ENCODE data around the gene NUP50. TPM values are rescaled to one million over a fixed set of nuclear protein-coding genes. Genes with fewer than 3 reads are reported as not detected.

NUP50 gene
- total RNA-seq, 1 donor = 41.9 TPM

- TF ChIP-seq, protein P1, sequence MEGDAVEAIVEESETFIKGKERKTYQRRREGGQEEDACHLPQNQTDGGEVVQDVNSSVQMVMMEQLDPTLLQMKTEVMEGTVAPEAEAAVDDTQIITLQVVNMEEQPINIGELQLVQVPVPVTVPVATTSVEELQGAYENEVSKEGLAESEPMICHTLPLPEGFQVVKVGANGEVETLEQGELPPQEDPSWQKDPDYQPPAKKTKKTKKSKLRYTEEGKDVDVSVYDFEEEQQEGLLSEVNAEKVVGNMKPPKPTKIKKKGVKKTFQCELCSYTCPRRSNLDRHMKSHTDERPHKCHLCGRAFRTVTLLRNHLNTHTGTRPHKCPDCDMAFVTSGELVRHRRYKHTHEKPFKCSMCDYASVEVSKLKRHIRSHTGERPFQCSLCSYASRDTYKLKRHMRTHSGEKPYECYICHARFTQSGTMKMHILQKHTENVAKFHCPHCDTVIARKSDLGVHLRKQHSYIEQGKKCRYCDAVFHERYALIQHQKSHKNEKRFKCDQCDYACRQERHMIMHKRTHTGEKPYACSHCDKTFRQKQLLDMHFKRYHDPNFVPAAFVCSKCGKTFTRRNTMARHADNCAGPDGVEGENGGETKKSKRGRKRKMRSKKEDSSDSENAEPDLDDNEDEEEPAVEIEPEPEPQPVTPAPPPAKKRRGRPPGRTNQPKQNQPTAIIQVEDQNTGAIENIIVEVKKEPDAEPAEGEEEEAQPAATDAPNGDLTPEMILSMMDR (IDR thresholded peaks at IDR 0.05; ENCODE audit: insufficient read depth, low read depth, low read length) = no peak
- H3K4me3 ChIP-seq (ENCODE audit: low read depth, low read length) = no peak overlapping the region
- no peak for DNase-seq (ENCODE audit: low read depth)
Measured at GRCh38 chr22:45129703-45130524, 33.8 kb upstream of the NUP50 start.

DNA sequence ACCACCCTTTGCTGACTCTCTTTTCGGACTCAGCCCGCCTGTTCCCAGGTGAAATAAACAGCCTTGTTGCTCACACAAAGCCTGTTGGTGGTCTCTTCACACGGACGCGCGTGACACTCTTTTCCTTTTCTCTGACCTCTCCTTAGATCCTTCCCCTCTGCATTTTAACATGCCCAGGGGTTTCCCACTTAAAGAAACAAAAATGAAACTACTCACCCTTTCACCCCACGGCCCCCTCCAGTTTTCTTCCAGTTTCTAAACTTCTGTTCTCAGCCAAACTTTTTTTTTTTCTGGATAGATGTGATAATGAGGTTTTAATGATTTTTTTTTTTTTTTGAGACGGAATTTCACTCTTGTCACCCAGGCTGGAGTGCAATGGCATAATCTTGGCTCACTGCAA is 32.8 kb upstream of the NUP50 start:
- TF ChIP-seq, protein P1 (IDR thresholded peaks at IDR 0.05; ENCODE audit: insufficient read depth, low read depth, low read length) = no peak
- DNase-seq (ENCODE audit: low read depth) = no peak
- H3K4me3 ChIP-seq (ENCODE audit: low read depth, low read length) = no peak overlapping the region

DNA sequence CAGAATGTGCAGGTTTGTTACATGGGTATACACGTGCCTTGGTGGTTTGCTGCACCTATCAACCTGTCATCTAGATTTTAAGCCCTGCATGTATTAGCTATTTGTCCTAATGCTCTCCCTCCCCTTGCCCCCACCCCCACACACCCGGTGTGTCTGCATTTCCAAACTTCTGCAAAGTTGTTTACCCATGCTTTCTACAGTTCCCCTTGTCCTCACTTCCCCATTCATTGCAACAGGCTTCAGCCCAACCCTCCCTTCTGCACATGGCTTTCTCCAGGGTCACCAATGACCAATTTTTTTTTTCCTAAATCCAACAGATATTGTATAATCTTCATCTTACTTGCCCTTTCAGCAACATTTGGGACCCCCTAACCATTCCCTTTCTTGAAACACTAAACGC is 32.0 kb upstream of the NUP50 start:
- TF ChIP-seq, protein P1 (IDR thresholded peaks at IDR 0.05; ENCODE audit: insufficient read depth, low read depth, low read length) = no peak
- H3K4me3 ChIP-seq (ENCODE audit: low read depth, low read length) = no peak overlapping the region
- DNase-seq (ENCODE audit: low read depth) = no peak

GRCh38 chr22:45134313-45134712 is 29.4 kb upstream of the NUP50 start:
- TF ChIP-seq, protein P1 (IDR thresholded peaks at IDR 0.05; ENCODE audit: insufficient read depth, low read depth, low read length) = no peak
- DNase-seq (ENCODE audit: low read depth) = no peak
- H3K4me3 ChIP-seq (ENCODE audit: low read depth, low read length) = no peak overlapping the region

- TF ChIP-seq, protein P1 (IDR thresholded peaks at IDR 0.05; ENCODE audit: insufficient read depth, low read depth, low read length) = no peak
- H3K4me3 ChIP-seq (ENCODE audit: low read depth, low read length) = no peak overlapping the region
- DNase-seq (ENCODE audit: low read depth) = no peak
Measured at GRCh38 chr22:45136594-45136993, 27.1 kb upstream of the NUP50 start.

DNA sequence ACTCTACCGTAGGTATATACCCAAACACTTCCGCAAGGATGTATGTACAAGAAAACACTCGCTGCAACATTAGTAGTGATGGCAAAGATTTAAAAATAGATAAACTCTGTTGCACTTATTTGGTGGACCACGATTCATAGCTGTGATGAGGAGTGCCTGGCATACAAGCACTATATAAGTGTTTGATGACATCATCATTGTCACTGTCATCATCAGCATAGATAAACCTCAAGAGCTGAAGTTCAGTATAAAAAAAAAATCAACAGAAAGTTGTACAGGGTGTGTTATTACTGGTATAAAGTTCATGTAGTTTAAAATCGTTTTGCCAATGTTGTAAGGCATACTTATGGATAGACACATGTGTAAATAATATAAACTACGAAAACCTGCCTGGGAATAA is 24.0 kb upstream of the NUP50 start:
- no peak for DNase-seq (ENCODE audit: low read depth)
- no peak overlapping the region for H3K4me3 ChIP-seq (ENCODE audit: low read depth, low read length)
- TF ChIP-seq, protein P1 (IDR thresholded peaks at IDR 0.05; ENCODE audit: insufficient read depth, low read depth, low read length) = no peak

GRCh38 chr22:45142376-45142775 is 21.3 kb upstream of the NUP50 start:
- DNase-seq (ENCODE audit: low read depth) = no peak
- H3K4me3 ChIP-seq (ENCODE audit: low read depth, low read length) = no peak overlapping the region
- TF ChIP-seq, protein P1 (IDR thresholded peaks at IDR 0.05; ENCODE audit: insufficient read depth, low read depth, low read length) = no peak

All from fibroblast of villous mesenchyme (primary cell).